BJ (cell line): Measurements from ENCODE around the gene RSBN1. TPM values are rescaled to one million over a fixed set of nuclear protein-coding genes. Genes with fewer than 3 reads are reported as not detected.

Source experiments
- CTCF ChIA-PET: fragments of 350-600 bp; formaldehyde crosslinking; extraction: SDS; loops from one replicate; lab custom pipeline; 2021; ENCODE audit warnings: antibody characterized with exemption, inconsistent platforms; lab: Yijun Ruan, JAX
- POLR2A ChIA-PET: fragments of 300-600 bp; sonication (Branson Sonifier 250); formaldehyde crosslinking; extraction: SDS; loops from one replicate; lab custom pipeline; 2021; ENCODE audit warnings: antibody characterized with exemption; lab: Charles Lee
- DNase-seq: peaks from one replicate; pipeline ENCODE4 v3.0.0-alpha.2; 2011; ENCODE audit warnings: low read depth
- H3K27me3 ChIP-seq: 2 replicates; pipeline ENCODE4 v1.6.0; 2011; ENCODE audit warnings: low read length; ENCODE audit not compliant: control insufficient read depth, insufficient read depth
- H3K36me3 ChIP-seq: 2 replicates; pipeline ENCODE4 v1.5.1; 2011; ENCODE audit warnings: low read length; ENCODE audit not compliant: control insufficient read depth, insufficient read depth
- H3K4me3 ChIP-seq: 2 replicates; pipeline ENCODE4 v1.5.1; 2011; ENCODE audit warnings: low read depth, mild to moderate bottlenecking, control low read depth, low read length
- polyA plus RNA-seq: library from polyadenylated mRNA; depleted of rRNA; stranded (reverse); fragments of >200 nt; gene quantifications from 2 replicates; pipeline ENCODE4 v1.2.3, GENCODE V29; 2011
- TF ChIP-seq, protein P1 (sequence below): IDR thresholded peaks from 2 replicates; pipeline ENCODE4 v1.5.1; 2011; ENCODE audit warnings: low read depth, mild to moderate bottlenecking, control low read depth, inconsistent platforms, low read length, moderate library complexity; ENCODE audit not compliant: insufficient read depth

RSBN1 gene
- polyA plus RNA-seq, 1 experiment = 4.0 TPM

DNA sequence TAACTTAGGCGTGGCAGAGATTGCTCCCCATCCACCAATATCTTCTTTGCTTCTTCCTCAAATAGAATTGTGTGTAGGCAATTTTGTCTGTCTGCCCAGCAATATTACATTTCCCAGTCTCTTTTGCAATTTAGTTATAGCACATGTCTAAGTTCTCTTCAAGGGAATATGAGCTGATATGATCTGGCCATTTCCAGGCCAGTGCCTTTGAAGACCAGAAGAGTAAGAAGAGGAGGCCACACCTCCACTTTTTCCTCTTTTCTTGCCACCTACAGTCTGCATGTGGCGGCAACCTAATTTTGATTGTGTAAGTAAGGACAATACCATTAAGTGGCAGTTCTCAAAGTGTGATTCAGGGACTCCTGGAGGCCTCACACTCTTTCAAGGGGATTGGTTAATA lies 6.3 kb upstream of the RSBN1 start:
- Histone ChIP-seq H3K4me3 (no peak overlapping the region), H3K36me3 (no peaks in the 10 kb centered on the region), H3K27me3 (no peaks in the 10 kb centered on the region)
- TF ChIP-seq, protein P1, sequence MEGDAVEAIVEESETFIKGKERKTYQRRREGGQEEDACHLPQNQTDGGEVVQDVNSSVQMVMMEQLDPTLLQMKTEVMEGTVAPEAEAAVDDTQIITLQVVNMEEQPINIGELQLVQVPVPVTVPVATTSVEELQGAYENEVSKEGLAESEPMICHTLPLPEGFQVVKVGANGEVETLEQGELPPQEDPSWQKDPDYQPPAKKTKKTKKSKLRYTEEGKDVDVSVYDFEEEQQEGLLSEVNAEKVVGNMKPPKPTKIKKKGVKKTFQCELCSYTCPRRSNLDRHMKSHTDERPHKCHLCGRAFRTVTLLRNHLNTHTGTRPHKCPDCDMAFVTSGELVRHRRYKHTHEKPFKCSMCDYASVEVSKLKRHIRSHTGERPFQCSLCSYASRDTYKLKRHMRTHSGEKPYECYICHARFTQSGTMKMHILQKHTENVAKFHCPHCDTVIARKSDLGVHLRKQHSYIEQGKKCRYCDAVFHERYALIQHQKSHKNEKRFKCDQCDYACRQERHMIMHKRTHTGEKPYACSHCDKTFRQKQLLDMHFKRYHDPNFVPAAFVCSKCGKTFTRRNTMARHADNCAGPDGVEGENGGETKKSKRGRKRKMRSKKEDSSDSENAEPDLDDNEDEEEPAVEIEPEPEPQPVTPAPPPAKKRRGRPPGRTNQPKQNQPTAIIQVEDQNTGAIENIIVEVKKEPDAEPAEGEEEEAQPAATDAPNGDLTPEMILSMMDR = no peak
- DNase-seq = no peak
- POLR2A ChIA-PET = no interaction called here
- CTCF ChIA-PET = no interaction called here

DNA sequence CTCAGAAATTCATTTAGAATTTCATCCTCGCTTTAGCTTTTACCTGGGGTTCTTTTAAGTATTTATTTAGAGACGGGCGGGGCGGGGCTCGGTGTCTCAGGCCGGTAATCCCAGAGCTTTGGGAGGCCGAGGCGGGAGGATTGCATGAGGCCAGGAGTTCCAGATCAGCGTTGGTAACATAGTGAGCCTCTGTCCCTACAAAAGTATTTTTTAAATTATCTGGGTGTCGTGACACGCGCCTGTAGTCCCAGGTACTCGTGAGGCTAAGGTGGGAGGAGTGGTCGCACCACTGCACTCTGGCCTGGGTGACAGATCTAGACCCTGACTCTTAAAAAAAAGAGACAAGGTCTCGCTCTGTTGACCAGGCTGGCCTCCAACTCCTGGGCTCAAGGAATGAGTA lies 942 bp upstream of the RSBN1 start:
- H3K36me3 ChIP-seq = no peaks in the 10 kb centered on the region
- ChIA-PET POLR2A (no interaction called here), CTCF (interaction anchor here (1.0 kb wide), 1 partner anchor 23 kb away, joined by 3 read pairs; no protein-coding TSS in a partner anchor)
- no peak overlapping the region for H3K4me3 ChIP-seq
- no peak for DNase-seq
- TF ChIP-seq, protein P1 = no peak
- no peaks in the 10 kb centered on the region for H3K27me3 ChIP-seq

GRCh38 chr1:113812661-113813135 lies 422 bp upstream of the RSBN1 start:
- TF ChIP-seq, protein P1 = no peak
- DNase-seq = no peak
- ChIA-PET CTCF (interaction anchor here (1.3 kb wide), 1 partner anchor 16 kb away, joined by 4 read pairs; no protein-coding TSS in a partner anchor), POLR2A (interaction anchor here (0.7 to 0.9 kb wide), 2 partner anchors 17 to 44 kb away, joined by 3 to 4 read pairs; no protein-coding TSS in a partner anchor)
- Histone ChIP-seq H3K27me3 (no peaks in the 10 kb centered on the region), H3K36me3 (no peaks in the 10 kb centered on the region), H3K4me3 (peak overlapping the region; percentile 45)

- Histone ChIP-seq H3K27me3 (no peaks in the 10 kb centered on the region), H3K36me3 (no peaks in the 10 kb centered on the region), H3K4me3 (peak overlapping the region; percentile 79)
- CTCF ChIA-PET = interaction anchor here (1.3 to 1.8 kb wide), 2 partner anchors 15 to 471 kb away, joined by 4 read pairs; no protein-coding TSS in a partner anchor
- POLR2A ChIA-PET = interaction anchor here (0.9 kb wide), 1 partner anchor 52 kb away, joined by 4 read pairs; no protein-coding TSS in a partner anchor
- TF ChIP-seq, protein P1 = no peak
- DNase-seq = no peak
Measured at GRCh38 chr1:113811156-113811887, 954 bp downstream of the RSBN1 start.

DNA sequence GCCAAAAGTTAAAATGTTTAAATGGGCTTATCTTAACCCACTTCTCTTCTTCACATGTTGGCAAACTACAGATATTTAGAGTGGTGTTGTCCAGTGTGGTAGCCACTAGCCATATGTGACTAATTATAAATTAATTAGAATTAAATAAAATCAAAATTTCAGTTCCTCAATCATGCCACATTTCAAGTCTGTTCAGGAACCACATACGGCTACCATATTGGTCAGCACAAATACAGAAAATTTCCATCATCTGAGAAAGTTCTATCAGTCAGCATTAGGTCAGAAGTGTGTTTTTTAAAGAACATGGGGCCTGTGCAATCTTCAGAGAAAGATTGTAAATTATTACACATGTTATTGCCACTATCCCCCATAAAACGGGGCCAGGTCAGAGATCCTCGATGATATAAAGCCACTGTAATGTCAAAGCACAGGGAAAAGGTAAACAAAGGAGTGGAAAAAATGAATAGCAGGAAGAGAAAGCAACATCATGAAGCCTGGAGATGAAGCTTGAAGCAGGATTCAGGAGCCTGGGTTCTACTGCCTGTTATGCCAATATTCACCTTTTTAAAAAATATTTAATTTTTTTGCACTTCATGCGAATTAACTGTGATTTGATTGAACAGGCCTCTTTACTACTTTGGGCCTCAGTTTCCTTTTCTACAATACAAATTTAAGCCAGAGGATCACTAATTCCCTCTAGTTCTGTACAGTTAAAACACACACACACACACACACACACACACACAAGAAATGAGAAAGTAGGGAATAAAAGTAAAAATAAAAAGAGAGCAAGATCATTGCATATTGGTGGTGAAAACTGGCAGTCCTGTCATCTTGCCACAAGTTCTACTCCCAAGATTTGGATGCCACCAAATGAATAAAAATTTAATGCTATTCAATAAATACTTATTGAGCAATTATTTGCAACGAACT lies 2.3 kb downstream of the RSBN1 start:
- ChIA-PET CTCF (no interaction called here), POLR2A (no interaction called here)
- H3K4me3 ChIP-seq = peak overlapping the region; percentile 79
- H3K36me3 ChIP-seq = no peaks in the 10 kb centered on the region
- no peaks in the 10 kb centered on the region for H3K27me3 ChIP-seq
- TF ChIP-seq, protein P1 = no peak
- peak; percentile 28 for DNase-seq
